ENCODE measurements around the gene PDP2. TPM values are rescaled to one million over a fixed set of nuclear protein-coding genes. Genes with fewer than 3 reads are reported as not detected.

Gene PDP2
- total RNA-seq, 1 experiment from 2014 or later, result 23.1 TPM

- Histone ChIP-seq H3K23me2 (ENCODE audit: insufficient read length, low read depth, low read length, poor library complexity, severe bottlenecking) (no peaks in the 10 kb centered on the region), H3K9me3 (ENCODE audit: control insufficient read depth, low read depth, low read length) (no peaks in the 10 kb centered on the region), H3K4ac (ENCODE audit: low read depth, low read length) (no peak overlapping the region), H4K91ac (ENCODE audit: insufficient read length, low read depth, low read length) (no peak overlapping the region), H3K27ac (ENCODE audit: insufficient read length, low read depth, low read length) (no peak overlapping the region), H3K79me2 (ENCODE audit: insufficient read depth, low read length) (peaks cover 7% of the 10 kb centered on the region; the same call in 1 of the 2 replicates), H2BK15ac (ENCODE audit: low read depth, low read length) (no peak overlapping the region), H3K23ac (ENCODE audit: insufficient read length, low read depth, low read length) (no peak overlapping the region), H2BK20ac (ENCODE audit: low read depth, low read length, poor library complexity, severe bottlenecking) (no peak overlapping the region), H2AK5ac (ENCODE audit: insufficient read length, low read length) (no peak overlapping the region), H3K9ac (ENCODE audit: extremely low read depth, insufficient read length, low read length) (no peak overlapping the region), H2BK120ac (ENCODE audit: low read depth, low read length, poor library complexity, severe bottlenecking) (no peak overlapping the region), H3K79me1 (ENCODE audit: insufficient read depth, low read depth, low read length, poor library complexity, severe bottlenecking) (peaks cover 7% of the 10 kb centered on the region), H4K5ac (ENCODE audit: insufficient read length, low read depth, low read length) (no peak overlapping the region), H4K8ac (replicated peaks; ENCODE audit: insufficient read length, low read depth, low read length) (no peak overlapping the region), H2AFZ (ENCODE audit: low read length) (no peak overlapping the region), H3K27me3 (ENCODE audit: insufficient read depth, low read length) (no peaks in the 10 kb centered on the region), H3K14ac (ENCODE audit: insufficient read depth, low read length) (no peak overlapping the region), H2BK5ac (ENCODE audit: insufficient read length, low read length) (no peak overlapping the region), H2BK12ac (ENCODE audit: insufficient read length, low read depth, low read length) (no peak overlapping the region), H4K20me1 (ENCODE audit: control insufficient read depth, insufficient read depth, insufficient read length) (no peaks in the 10 kb centered on the region), H3K4me1 (ENCODE audit: insufficient read depth, low read length) (no peaks in the 10 kb centered on the region; the same call in 1 of the 2 replicates), H3K18ac (ENCODE audit: insufficient read length, low read depth, low read length) (no peak overlapping the region), H3K56ac (ENCODE audit: insufficient read length, low read depth, low read length) (no peak overlapping the region), H3K4me2 (ENCODE audit: insufficient read depth, insufficient read length, low read length) (no peak overlapping the region), H3T11ph (ENCODE audit: low read length) (no peak overlapping the region)
- Mint-ChIP-seq H3K27ac (no peak overlapping the region), H3K4me1 (peaks cover 10 to 13% of the 10 kb centered on the region in 2 experiments), H3K27me3 (ENCODE audit: low read depth) (peaks cover 18% of the 10 kb centered on the region), H3K9me3 (no peaks in the 10 kb centered on the region; a peak in 1 of 5 replicates), H3K4me3 (no peak overlapping the region; a peak in 1 of 5 replicates), H3K36me3 (ENCODE audit: insufficient read depth in 1 of 3, low read depth in 3 of 3) (peaks cover 6% of the 10 kb centered on the region in 3 experiments; a peak in 6 of 7 replicates)
- TF ChIP-seq CTCF (conservative IDR thresholded peaks at IDR 0.05), result no peak
- DNase-seq, result no peak
- no CpG with 5 or more reads among the region's 7 CpGs for WGBS (ENCODE audit: extremely low coverage, insufficient read length, low lambda C conversion rate)
Observed at GRCh38 chr16:66832661-66833305, 47.5 kb upstream of the PDP2 start.
